ENCODE measurements around the gene UCMA.

- TF ChIP-seq, protein P1, sequence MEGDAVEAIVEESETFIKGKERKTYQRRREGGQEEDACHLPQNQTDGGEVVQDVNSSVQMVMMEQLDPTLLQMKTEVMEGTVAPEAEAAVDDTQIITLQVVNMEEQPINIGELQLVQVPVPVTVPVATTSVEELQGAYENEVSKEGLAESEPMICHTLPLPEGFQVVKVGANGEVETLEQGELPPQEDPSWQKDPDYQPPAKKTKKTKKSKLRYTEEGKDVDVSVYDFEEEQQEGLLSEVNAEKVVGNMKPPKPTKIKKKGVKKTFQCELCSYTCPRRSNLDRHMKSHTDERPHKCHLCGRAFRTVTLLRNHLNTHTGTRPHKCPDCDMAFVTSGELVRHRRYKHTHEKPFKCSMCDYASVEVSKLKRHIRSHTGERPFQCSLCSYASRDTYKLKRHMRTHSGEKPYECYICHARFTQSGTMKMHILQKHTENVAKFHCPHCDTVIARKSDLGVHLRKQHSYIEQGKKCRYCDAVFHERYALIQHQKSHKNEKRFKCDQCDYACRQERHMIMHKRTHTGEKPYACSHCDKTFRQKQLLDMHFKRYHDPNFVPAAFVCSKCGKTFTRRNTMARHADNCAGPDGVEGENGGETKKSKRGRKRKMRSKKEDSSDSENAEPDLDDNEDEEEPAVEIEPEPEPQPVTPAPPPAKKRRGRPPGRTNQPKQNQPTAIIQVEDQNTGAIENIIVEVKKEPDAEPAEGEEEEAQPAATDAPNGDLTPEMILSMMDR (IDR thresholded peaks at IDR 0.05): no peak
- TF ChIP-seq POLR2A (IDR thresholded peaks at IDR 0.05) (no peak), EP300 (IDR thresholded peaks at IDR 0.05) (no peak)
These were observed 47.0 kb downstream of the UCMA start for GRCh38 chr10:13187135-13187534.

All from tibial nerve (tissue), 4 donors.